Stimulated activated CD4-positive, alpha-beta T cell treated with anti-CD3 and anti-CD28 coated beads, Interleukin-12 subunit alpha, Interleukin-12 subunit beta, amount 100 ng/mL, for 48 hours (primary cell): ENCODE results near the gene CSPG4.
"Not testable (repeated sequence)": the region's sequence is repeated elsewhere in the genome, so short reads cannot be mapped to it uniquely, and the experiment has no call there.

ENCODE experiments used
- DNase-seq, 3 donors: peaks; one replicate each; pipeline ENCODE4 v3.0.0-alpha.2; 2020; ENCODE audit warnings: low read depth in 2 of 3, low spot score in 1 of 3

CSPG4 gene

GRCh38 chr15:75725006-75725718 is 12.5 kb upstream of the CSPG4 start:
- no peak for DNase-seq

DNA sequence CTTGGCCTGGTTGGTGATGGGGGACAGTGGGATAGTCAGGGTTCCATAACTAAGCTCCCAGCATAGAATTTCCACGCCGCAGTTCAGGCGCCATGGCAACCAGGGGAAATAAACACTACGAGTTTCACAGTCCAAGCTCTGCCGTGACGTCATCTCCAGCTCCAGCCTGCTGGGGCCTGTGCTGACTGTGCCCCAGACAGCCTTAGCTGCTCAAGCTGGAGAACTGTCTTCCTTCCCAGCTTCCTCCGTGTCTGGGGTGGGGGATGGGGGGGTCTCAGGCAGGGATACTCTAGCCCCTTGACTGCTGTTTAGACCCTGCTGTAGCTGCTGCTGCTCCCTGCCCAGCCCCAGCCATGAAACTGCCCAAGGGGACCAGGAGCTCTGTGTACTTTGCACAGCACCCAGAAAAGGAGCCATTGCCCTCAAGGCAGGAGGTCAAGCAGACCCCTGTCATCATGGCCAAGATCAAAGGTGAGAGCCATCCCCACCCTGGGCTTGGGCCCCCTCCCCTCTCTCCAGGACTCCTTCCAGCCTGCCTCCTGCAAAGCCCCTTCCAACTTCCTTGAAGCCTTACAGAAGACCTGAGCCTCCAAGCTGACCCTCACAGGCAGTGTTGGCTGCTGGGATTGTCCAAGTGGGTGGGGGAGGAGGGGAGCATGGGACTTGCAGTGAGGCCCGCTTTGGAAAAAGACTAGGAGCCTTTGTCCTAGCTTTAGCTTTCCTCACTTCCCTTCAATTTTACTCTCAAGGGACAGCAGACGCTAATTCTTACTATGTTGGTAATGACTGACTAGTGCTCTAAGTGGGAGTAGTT is 11.4 kb upstream of the CSPG4 start:
- peak in 2 of 3 donors; percentile 34 to 48 for DNase-seq

DNA sequence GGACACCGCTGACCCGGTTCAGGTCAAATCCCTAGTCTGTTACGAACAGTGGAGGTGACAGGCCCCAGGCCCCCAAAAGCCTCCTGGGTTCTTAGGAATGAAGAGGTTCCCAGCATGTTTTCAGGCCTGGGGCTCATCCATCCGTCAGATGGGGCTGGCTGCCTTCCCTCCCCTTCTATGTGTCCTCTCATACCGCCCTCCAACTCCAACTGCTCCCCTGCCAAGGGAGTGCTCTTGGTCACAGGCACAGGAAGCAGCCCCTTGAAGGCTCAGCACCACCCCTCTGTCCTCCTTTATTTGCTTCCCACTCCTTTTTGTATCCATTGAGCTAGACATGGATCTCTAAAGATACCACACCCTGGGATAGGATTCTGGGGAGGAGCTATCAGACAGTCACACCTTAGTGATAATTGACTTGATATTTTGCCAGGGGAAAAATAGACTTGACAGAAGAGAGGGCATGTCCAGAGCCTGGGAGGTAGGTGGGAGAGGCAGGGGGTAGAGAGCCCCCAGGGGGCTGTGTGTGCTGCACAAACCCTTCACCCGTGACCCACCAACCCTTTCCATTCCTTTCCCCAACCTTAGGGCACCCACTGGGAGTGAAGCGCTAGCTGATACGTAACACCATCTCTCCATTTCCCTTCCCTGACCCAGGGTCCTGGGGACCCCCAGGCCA is 10.7 kb upstream of the CSPG4 start:
- no peak for DNase-seq

GRCh38 chr15:75721923-75722870 is 9.5 kb upstream of the CSPG4 start:
- no peak for DNase-seq

DNA sequence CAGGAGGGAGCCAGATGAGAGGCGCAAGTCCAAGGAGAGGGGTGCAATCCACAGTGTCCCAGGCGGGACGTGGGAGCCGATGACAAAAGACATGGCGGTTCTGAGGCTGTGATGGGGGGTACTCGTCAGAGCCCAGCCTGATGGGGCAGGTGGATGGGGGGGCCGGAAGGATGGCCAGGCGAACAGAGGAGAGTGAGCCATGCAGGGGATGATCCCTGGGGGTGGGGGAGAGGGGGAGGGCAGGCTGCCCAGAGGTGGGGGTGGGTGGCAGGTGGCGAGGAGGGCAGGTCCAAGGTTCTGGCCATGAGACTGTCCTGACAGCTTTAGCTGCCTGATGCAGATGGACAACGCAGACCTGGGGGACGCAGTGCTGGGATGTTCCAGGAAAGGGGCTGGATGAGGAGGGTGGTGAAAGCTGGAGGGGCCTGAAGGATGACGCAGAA is 8.9 kb upstream of the CSPG4 start:
- DNase-seq, result no peak

DNA sequence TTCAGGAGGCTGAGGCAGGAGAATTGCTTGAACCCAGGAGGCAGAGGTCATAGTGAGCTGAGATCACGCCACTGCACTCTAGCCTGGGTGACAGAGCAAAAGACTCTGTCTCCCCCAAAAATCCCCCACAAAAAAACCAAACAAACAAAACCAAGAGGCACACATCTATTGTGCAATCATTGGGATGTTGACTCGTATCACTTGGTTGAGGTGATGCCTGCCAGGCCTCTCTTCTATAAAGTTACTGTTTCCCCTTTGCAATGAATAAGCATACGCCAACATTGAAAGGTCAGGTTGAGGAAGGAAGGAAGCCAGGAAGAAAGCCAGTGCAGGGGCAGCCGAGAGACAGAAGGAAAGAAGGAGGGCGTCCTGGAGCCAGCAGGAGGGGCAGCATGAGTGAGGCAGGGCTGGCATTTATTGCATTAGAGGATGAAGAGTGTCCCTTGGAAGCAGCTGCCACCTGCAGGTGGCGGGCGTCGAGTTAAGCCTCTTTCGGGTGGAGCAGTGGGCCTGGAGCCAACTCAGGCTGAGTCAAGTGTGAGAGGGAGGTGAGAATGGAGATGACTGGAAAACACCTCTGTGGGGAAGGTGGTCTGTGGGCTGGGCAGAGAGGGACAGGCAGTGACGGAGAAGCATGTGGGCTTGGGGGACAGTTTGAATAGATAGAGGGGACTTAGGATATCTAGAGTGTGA is 8.3 kb upstream of the CSPG4 start:
- peak; percentile 40 to 46 (median 44) for DNase-seq

DNA sequence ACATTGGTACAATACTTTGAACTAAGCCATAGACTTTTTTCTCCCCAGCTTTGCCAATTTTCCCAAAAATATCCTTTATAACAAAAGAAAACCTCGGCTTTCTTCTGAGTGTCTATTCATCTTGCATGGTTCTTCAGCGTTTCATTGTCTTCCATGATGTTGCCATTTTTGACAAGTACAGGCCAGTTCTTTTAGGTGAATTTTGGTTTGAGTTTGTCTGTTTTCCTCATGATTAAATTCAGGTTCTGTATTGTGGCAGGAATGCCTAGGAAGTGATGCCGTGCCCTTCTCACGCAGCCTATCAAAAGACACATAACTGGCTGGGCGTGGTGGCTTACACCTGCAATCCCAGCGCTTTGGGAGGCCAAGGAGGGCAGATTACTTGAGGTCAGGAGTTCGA is 7.6 kb upstream of the CSPG4 start:
- no peak for DNase-seq

- no peak for DNase-seq
Measured at GRCh38 chr15:75718328-75718727, 5.7 kb upstream of the CSPG4 start.

DNA sequence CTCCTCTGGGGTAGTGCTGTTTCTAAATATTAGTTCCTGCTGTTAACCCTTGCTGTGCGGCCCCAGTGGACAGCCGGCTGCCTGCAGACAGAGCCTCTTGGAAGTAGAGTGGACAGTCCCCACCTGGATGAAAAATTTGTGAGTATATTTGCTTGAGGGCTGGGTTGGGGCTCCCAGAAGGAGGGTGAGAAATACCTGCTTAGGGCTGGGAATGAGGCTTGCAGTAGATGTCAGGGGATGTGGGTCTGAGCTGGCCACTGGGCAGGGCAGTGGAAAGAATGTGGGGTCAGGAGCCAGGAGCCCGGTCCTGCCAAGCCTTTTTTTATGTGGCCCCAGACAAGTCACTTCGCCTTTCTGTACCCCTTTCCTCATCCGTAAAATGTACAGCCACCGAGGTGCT is 4.4 kb upstream of the CSPG4 start:
- not testable (repeated sequence) for DNase-seq

DNA sequence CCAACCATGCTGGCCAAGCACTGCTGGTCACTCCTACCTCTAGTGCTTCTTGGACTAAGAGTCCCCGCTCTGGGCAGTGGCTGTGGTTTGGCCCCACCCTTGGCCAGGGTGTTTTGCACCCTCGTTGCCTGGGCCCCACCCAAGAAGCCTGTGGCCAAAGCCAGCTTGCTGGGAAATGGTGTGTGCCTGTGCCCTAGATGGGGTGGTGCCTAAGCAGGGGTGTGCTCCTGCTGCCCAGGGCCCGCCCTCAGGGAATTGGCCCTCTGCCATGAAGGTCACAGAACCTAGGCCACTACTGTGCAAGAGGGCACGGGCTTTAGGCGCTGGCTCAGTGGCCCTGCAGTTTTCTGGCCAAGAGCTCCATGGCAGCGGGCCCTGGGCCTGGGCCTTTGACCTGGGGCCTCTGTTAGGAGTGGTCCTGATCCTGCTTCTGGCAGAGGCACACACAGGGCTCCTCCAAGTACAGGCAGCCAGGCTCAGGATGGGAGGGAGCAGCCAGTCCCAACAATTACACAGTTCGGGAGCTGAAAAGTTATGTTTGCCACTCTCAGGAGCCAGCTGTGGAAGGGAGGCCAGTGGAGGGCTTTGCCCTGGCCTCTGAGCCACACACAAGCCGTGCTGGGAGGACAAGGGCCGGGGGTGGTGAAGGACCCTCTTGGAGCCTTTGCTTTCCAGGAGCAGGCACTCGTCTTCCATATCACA is 3.8 kb upstream of the CSPG4 start:
- DNase-seq, result not testable (repeated sequence)

DNA sequence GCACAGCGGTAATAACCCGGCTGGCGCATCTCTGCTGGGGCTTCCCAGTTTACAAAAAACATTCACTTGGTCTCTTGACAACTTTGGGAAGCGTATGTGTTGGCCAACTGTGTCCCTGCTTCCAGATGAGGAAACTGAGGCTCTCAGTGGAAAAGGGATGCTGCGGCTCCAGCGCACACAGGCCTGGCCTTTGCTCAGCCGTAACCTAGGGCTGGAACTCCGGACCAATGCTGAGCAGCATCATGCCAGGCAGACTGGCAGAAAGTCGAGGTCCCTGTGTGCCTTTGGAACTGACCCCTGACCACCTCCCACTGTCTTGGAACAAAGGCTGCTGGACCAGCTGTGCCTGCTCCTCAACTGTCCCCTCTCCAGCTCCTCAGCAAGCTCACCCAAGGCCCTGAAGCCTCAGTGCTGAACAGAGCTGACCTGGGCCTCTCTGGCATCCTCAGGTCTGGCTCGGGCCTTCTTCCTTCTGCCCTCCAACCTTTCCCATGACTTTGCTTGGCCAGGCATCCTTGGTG is 2.7 kb upstream of the CSPG4 start:
- not testable (repeated sequence) for DNase-seq

GRCh38 chr15:75714195-75714594 is 1.5 kb upstream of the CSPG4 start:
- no peak for DNase-seq

DNA sequence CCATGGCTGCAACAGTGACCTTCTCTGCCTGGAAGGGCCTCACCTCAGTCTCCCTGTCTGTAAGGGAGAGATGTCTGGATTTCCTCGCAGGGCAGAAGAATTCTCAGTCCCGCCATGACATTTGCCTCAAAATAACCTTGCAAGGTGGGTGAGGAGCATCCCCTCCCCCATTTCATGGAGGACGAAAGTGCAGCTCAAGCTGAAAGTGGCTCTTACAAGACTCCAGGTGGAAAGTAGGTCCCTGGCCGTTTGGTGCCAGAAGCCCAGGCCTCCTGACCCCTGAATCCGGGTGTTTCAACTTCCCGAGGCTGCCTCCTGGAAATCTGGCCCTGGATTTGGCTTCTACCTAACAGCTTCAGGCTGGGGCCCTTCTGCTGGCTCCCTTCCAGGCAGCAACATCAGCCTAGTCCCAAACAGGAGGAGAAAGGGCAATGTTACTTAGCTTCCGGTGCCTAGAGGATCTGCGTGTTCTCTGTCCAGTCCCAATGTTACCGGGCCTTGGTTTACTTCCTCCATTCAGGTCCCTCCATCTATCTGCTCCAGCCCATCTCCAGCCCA is 769 bp upstream of the CSPG4 start:
- DNase-seq, result no peak

DNA sequence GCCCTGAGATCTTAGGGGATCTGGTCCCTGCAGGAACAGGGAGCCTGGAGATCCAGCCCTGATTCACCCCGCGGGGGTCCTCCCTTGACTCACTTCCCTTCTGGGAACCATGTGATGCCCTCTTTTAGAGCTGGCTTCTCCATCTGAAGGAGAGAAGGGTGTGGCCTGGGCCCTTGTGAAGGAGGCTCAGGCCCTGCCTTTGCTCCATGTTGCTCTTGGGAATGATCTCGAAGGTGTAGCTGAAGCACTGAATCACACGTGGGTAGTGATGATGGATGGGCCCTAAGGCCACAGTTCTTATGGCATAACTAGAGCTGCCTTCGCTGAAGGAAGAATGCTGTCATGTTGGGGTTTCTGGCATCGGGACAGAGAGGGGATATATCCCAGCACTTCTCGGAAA is 1.2 kb downstream of the CSPG4 start:
- DNase-seq, result not testable (repeated sequence)

- not testable (repeated sequence) for DNase-seq
Measured at GRCh38 chr15:75710874-75711273, 1.8 kb downstream of the CSPG4 start.

DNA sequence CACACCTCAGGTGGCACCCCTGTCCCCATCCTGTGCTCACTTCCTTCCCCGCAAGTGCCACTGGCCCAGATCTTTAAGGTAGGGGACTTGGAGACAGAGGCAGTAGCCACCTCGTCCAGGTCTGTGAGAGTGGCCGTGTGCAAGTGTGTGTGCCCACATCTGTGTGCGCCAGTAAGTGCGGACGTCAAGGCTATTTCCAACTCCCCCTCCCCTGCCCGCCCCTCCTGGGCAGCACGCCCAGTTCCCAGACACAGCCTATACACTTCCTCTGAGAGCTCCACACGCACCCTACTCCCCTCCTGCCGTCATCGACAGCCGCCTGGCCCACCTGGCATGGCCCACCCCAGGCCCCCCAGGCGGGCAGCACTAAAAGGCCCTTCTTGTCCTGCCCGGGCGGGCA is 3.2 kb downstream of the CSPG4 start:
- DNase-seq, result not testable (repeated sequence)

DNA sequence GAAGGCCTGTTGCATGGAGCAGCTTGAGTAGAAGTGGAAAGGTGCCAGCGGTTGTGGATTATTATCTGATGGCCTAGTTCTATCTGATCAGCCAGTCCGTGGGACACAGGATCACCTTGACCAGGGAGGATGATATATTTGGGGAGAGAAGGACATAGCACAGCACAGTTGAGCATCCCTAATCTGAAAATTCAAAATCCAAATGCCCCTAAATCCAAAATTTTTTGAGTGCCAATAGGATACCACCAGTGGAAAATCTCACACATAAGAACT is 6.0 kb downstream of the CSPG4 start:
- no peak for DNase-seq

DNA sequence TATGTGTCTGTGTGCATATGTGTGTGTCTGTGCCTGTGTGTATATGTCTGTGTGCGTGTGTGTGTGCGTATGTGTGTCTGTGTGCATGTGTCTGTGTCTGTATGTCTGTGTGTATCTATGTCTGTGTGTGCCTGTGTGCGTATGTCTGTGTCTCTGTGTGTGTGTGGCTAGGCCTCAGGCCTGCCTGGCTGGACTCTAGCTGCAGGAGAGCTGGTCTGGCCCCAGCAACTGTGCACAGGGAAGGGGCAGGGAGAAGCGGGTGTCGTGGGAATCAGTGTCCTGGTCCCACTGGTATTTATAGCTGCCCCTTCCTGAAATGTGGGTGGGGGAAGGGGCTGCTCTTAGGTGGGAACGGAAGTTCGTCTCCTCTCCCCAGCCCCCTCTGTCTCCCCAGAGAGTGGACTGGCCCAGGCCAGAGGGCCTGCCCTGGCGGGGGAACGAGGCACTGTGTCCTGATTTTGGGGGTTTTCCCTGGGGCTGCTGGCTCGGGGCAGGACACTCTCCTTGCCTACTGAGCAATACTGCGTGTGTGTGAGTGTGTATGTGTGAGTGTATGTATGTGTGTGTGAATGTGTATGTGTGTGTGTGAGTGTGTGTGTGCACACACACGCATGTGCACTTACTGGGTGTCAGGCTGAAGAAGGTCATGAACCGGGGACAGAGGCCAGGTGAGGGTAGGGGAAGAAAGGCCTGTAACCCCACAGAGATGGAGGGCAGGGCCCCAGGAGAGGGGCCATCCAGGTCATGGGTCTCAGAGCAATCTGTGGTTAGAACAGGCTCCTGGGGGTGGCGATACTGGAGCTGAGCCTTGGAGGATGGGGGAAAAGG is 6.6 kb downstream of the CSPG4 start:
- no peak for DNase-seq
